HEK293T (cell line): ENCODE measurements around the gene PGAP3.

Experiments used
- BHLHE40 ChIP-seq: fragments of 450-650 bp; IDR thresholded peaks from 2 replicates; pipeline ENCODE4 v1.6.1; 2016; ENCODE audit warnings: mild to moderate bottlenecking, moderate library complexity, borderline replicate concordance
- CTBP1 ChIP-seq: fragments of 450-650 bp; IDR thresholded peaks from 2 replicates; pipeline ENCODE4 v1.6.1; 2016; ENCODE audit warnings: borderline replicate concordance
- ELF4 ChIP-seq: fragments of 450-650 bp; IDR thresholded peaks from 2 replicates; pipeline ENCODE4 v1.6.1; 2017; ENCODE audit warnings: antibody characterized with exemption
- FOXA1 ChIP-seq: fragments of 450-650 bp; IDR thresholded peaks from 2 replicates; pipeline ENCODE4 v1.6.1; 2016; ENCODE audit warnings: mild to moderate bottlenecking
- FOXK2 ChIP-seq: fragments of 450-650 bp; IDR thresholded peaks from 2 replicates; pipeline ENCODE4 v1.6.1; 2016; ENCODE audit warnings: mild to moderate bottlenecking
- FOXM1 ChIP-seq: fragments of 450-650 bp; IDR thresholded peaks from 2 replicates; pipeline ENCODE4 v1.6.1; 2017; ENCODE audit warnings: mild to moderate bottlenecking, borderline replicate concordance
- HDGF ChIP-seq: fragments of 450-650 bp; IDR thresholded peaks from 2 replicates; pipeline ENCODE4 v1.6.1; 2017; ENCODE audit warnings: antibody characterized with exemption, borderline replicate concordance
- L3MBTL2 ChIP-seq: fragments of 450-650 bp; conservative IDR thresholded peaks from 2 replicates; pipeline ENCODE4 v1.6.1; 2016; ENCODE audit warnings: mild to moderate bottlenecking
- NFRKB ChIP-seq: fragments of 450-650 bp; IDR thresholded peaks from 2 replicates; pipeline ENCODE4 v1.6.1; 2016; ENCODE audit warnings: mild to moderate bottlenecking, moderate library complexity
- SP1 ChIP-seq: fragments of 450-650 bp; IDR thresholded peaks from 2 replicates; pipeline ENCODE4 v1.6.1; 2017
- SUZ12 ChIP-seq: fragments of 450-650 bp; IDR thresholded peaks from 2 replicates; pipeline ENCODE4 v1.6.1; 2016; ENCODE audit warnings: mild to moderate bottlenecking

GRCh38 chr17:39709319-39709997, 21.6 kb upstream of the PGAP3 start:
- no peak for TF ChIP-seq SUZ12
- TF ChIP-seq FOXK2, result no peak
- TF ChIP-seq NFRKB, result no peak
- no peak for TF ChIP-seq ELF4
- no peak for TF ChIP-seq SP1
- TF ChIP-seq BHLHE40, result no peak
- TF ChIP-seq FOXM1, result no peak
- no peak for TF ChIP-seq FOXA1
- TF ChIP-seq L3MBTL2, result no peak
- TF ChIP-seq HDGF, result no peak
- no peak for TF ChIP-seq CTBP1
